Right lobe of liver (tissue), 6 donors: ENCODE measurements around the gene COL4A4. TPM values are rescaled to one million over a fixed set of nuclear protein-coding genes. Genes with fewer than 3 reads are reported as not detected.

Experiments
- ATAC-seq, 4 donors: fragments of 200-7000 bp; cut with Tn5 transposase; one replicate each; pipeline ENCODE4 v1.9.1; 2020; ENCODE audit warnings: mild to moderate bottlenecking in 4 of 4, moderate library complexity in 4 of 4
- DNase-seq, 3 donors: peaks; one replicate each; pipeline ENCODE4 v3.0.0-alpha.2; 2020
- H3K27ac ChIP-seq, 3 donors: fragments of 200-600 bp; one replicate each; pipeline ENCODE4 v1.8.0; 2022
- H3K27me3 ChIP-seq, 2 donors: fragments of 200-600 bp; one replicate each; pipeline ENCODE4 v1.8.0; 2022
- H3K36me3 ChIP-seq, 4 donors: fragments of 200-600 bp; sonication (generic) in 1 of 4; one replicate each; pipeline versions ENCODE4 v1.5.1 to v1.8.0; 2017 to 2022; ENCODE audit warnings: control low read depth in 1 of 4
- H3K4me1 ChIP-seq, 4 donors: fragments of 200-600 bp; sonication (generic) in 1 of 4; one replicate each; pipeline versions ENCODE4 v1.5.1 to v1.8.0; 2017 to 2022; ENCODE audit warnings: control low read depth in 1 of 4
- H3K4me3 ChIP-seq, 3 donors: fragments of 200-600 bp; one replicate each; pipeline ENCODE4 v1.8.0; 2022
- H3K9me3 ChIP-seq, 4 donors: fragments of 200-600 bp; sonication (generic) in 1 of 4; one replicate each; pipeline versions ENCODE4 v1.5.1 to v1.8.0; 2017 to 2022; ENCODE audit warnings: control low read depth in 1 of 4
- POLR2A ChIP-seq: fragments of 450-650 bp; IDR thresholded peaks from one replicate; pipeline ENCODE4 v1.6.1; 2017; ENCODE audit warnings: antibody characterized with exemption, mild to moderate bottlenecking
- WGBS: methylation state at CpG from one replicate; pipeline ENCODE4 v1.1.6; 2018; ENCODE audit warnings: low coverage, low lambda C conversion rate; ENCODE audit not compliant: insufficient coverage; ENCODE audit errors: missing lambda C conversion rate; 5-methylcytosine and 5-hydroxymethylcytosine counted together
- intact Hi-C, 2 donors: fragments of 100-400 bp; cut with DNase I; formaldehyde crosslinking; loops; one replicate each; pipeline versions ENCODE4 v1.11.2 to v1.14.1; 2022
- total RNA-seq, 6 experiments: library from RNA; depleted of rRNA in 2 of 6; stranded (reverse); fragments of >200 nt in 2 of 6; fragmentation: NEBNext Ultra II Directional in 3 of 6; extraction: Animal tissue kit (Norgen Biotek cat#: 25700) in 3 of 6; gene quantifications; one replicate each; pipeline versions ENCODE4 v1.1.0 to v1.2.4, GENCODE V29; 2016 to 2023
- TF ChIP-seq, protein P1 (sequence below), 4 donors: fragments of 200-600 bp in 3 of 4; fragments of 450-650 bp in 1 of 4; IDR thresholded peaks; one replicate each; pipeline versions ENCODE4 v1.5.1 to v1.8.0; 2016 to 2022; ENCODE audit warnings: antibody characterized with exemption in 4 of 4, mild to moderate bottlenecking in 2 of 4
- donor health status: DM: no; HTN: yes; CAD: no.
- donor health status: DM: no; HTN: no; CAD: no.
- donor health status: DM: no; HTN: no; CAD: no.
- donor health status: DM: no; HTN: yes; CAD: no.
- donor health status: DM: no; HTN: yes; CAD: no.

Gene COL4A4
- total RNA-seq, 6 experiments from 2014 or later = 0.86 to 2.4 (median 1.8) TPM

DNA sequence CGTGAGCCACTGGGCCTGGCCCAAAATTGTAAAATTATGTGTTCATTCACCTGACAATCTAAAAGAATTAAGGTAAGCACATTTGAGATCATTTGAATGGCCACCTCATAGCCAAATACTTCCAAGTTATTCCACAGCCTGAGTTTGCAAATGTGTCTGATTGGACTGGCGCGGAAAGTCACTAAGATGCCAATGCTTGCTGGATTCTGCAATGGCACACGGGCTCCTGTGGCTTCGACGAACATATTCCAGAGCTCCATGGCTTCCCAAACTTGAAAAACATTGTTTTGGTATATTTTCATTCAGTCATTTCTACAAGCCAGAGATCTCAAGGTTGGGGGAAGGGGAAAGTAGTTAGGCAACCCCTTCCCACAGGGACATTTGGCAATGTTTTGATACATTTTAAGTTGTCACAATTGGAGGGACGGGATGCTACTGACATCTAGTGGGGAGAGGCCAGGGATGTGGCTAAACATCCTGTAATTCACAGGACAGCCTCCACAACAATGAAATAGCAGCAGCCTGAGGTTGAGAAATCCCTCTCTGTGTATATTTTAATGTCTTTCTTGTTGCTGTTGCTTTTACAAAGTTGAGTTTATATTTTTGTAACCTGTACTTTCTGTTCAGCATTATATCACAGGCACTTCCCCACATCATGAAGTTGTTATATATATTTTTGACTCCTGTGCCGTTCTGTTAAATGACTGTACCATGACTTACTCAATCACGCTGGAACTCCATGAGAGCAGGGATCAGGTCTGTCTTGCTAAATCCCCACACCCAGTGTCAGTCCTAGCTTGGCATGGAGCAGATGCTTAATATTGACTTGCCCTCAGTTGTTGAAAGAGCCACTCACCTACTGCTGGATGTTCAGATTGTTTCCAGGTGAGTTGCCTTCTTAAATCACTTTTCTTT is 56.9 kb downstream of the COL4A4 start:
- WGBS = 63% methylated on average over 8 of the region's 9 CpGs
- no peak for TF ChIP-seq POLR2A
- TF ChIP-seq, protein P1, sequence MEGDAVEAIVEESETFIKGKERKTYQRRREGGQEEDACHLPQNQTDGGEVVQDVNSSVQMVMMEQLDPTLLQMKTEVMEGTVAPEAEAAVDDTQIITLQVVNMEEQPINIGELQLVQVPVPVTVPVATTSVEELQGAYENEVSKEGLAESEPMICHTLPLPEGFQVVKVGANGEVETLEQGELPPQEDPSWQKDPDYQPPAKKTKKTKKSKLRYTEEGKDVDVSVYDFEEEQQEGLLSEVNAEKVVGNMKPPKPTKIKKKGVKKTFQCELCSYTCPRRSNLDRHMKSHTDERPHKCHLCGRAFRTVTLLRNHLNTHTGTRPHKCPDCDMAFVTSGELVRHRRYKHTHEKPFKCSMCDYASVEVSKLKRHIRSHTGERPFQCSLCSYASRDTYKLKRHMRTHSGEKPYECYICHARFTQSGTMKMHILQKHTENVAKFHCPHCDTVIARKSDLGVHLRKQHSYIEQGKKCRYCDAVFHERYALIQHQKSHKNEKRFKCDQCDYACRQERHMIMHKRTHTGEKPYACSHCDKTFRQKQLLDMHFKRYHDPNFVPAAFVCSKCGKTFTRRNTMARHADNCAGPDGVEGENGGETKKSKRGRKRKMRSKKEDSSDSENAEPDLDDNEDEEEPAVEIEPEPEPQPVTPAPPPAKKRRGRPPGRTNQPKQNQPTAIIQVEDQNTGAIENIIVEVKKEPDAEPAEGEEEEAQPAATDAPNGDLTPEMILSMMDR (IDR thresholded peaks at IDR 0.05) = peak; percentile 70 to 81 (median 80)
- H3K27me3 ChIP-seq = no peaks in the 10 kb centered on the region

DNA sequence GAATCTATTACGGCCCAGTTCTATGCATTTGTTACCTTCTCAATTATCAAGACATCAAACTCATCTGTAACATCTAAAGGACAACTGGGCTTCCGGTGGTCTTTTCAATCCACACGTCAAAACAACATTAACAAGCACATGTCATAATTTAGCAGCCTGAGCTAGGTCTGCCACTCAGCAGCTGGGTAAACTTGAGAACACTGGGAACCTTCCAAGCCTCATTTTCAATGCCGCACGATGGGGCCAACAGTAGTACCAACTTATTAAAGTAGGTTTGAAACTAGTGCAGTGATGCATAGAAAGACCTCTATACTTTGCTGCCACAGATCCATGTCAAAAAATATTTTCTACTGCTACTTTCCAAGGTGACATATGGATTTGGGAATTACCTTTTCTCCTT is 60.4 kb downstream of the COL4A4 start:
- H3K4me1 ChIP-seq = no peaks in the 10 kb centered on the region
- no peaks in the 10 kb centered on the region for H3K36me3 ChIP-seq
- H3K27me3 ChIP-seq = no peaks in the 10 kb centered on the region
- H3K27ac ChIP-seq = no peak overlapping the region
- TF ChIP-seq, protein P1 (IDR thresholded peaks at IDR 0.05) = no peak
- TF ChIP-seq POLR2A = no peak
- H3K4me3 ChIP-seq = no peak overlapping the region
- DNase-seq (no peak), ATAC-seq (no peak)
- intact Hi-C loops = loop anchor here in 1 of 2 donors (10.0 kb wide), 1 partner anchor 69 kb away; no protein-coding TSS in a partner anchor
- 79% methylated on average over 5 of the region's 5 CpGs for WGBS
- no peaks in the 10 kb centered on the region for H3K9me3 ChIP-seq

More for the DNA sequence above, 56.9 kb downstream of the COL4A4 start:
- Histone ChIP-seq H3K36me3 (no peaks in the 10 kb centered on the region), H3K4me1 (no peaks in the 10 kb centered on the region), H3K27ac (no peak overlapping the region), H3K9me3 (no peaks in the 10 kb centered on the region), H3K4me3 (no peak overlapping the region)
- peak; percentile 91 to 99 (median 96) for ATAC-seq
- peak in 2 of 3 donors; percentile 26 to 58 for DNase-seq
- intact Hi-C loops = loop anchor here in 1 of 2 donors (10.0 kb wide), 1 partner anchor 72 kb away; no protein-coding TSS in a partner anchor

DNA sequence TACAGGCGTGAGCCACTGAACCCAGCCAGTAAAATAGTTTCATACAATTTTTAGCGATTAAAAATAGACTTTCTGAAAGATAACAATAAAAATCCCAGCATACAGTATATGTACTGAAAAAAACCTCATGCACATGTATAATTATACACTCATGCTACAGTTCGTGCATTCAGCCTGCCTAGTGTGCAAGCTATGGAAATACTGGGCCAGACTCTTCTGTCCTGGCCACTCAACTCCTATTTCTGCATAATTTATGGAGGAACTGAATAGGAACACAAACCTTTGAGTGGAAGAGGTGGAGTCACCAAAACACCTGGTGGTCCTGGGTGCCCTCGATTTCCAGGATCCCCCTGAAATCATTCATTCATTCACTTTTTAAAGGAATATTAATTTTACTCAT is 64.7 kb downstream of the COL4A4 start:
- no peak overlapping the region for H3K4me3 ChIP-seq
- TF ChIP-seq, protein P1 (IDR thresholded peaks at IDR 0.05) = no peak
- no peak for TF ChIP-seq POLR2A
- H3K9me3 ChIP-seq = no peaks in the 10 kb centered on the region
- H3K4me1 ChIP-seq = no peaks in the 10 kb centered on the region
- DNase-seq = no peak
- 60% methylated on average over 4 of the region's 4 CpGs for WGBS
- no peaks in the 10 kb centered on the region for H3K27me3 ChIP-seq
- H3K27ac ChIP-seq = no peak overlapping the region
- H3K36me3 ChIP-seq = no peaks in the 10 kb centered on the region
- intact Hi-C loops = no loop called here
- ATAC-seq = no peak

DNA sequence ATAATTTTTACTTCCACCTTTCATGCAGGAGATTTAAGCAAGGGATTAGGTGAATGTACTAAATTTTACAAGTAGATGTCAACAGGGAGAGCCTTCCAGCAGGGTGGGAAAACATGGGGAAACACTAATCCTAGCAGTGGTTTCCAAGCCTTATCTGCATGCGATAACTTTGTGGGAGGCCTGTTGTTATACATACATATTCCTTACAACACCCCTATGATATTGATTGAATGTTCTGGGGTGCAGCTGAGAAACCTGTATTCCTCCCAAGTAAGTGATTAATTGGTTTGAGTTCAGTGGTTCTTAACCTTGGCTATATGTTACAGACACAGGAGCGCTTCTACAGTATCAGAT is 65.9 kb downstream of the COL4A4 start:
- Histone ChIP-seq H3K9me3 (no peaks in the 10 kb centered on the region), H3K4me1 (no peaks in the 10 kb centered on the region), H3K36me3 (no peaks in the 10 kb centered on the region), H3K27ac (no peak overlapping the region), H3K4me3 (no peak overlapping the region), H3K27me3 (no peaks in the 10 kb centered on the region)
- DNase-seq (no peak), ATAC-seq (no peak)
- no peak for TF ChIP-seq POLR2A
- TF ChIP-seq, protein P1 (IDR thresholded peaks at IDR 0.05) = no peak
- intact Hi-C loops = no loop called here
- 93% methylated on average over 2 of the region's 2 CpGs for WGBS
